Measurements from ENCODE around the gene OARD1.

OARD1 gene

GRCh38 chr6:41014780-41015179 is 57.4 kb downstream of the OARD1 start:
- TF ChIP-seq CTCF (IDR thresholded peaks at IDR 0.05; ENCODE audit: borderline replicate concordance, insufficient read depth, low read depth, low read length), result no peak
- H3K4me3 ChIP-seq (ENCODE audit: low read depth, low read length), result no peak overlapping the region
